Neural cell (in vitro differentiated cells): Measurements from ENCODE around the gene MAOB. TPM values are rescaled to one million over a fixed set of nuclear protein-coding genes. Genes with fewer than 3 reads are reported as not detected.

ENCODE experiments used
- H2AFZ ChIP-seq: fragments of 200-600, 300-800 bp; sonication (generic), shearing (Covaris generic); 2 replicates; pipeline ENCODE4 v1.6.0; 2014; ENCODE audit warnings: low read depth, mild to moderate bottlenecking, antibody characterized with exemption, low read length, moderate library complexity
- H3F3A ChIP-seq: fragments of 200-600 bp; shearing (Covaris generic); 2 replicates; pipeline ENCODE4 v1.6.1; 2016; ENCODE audit warnings: mild to moderate bottlenecking, moderate library complexity, mixed read lengths, antibody characterized with exemption, low read length; ENCODE audit not compliant: insufficient read depth, poor library complexity, severe bottlenecking
- H3K27ac ChIP-seq: fragments of 200-600, 300-800 bp; sonication (generic), shearing (Covaris generic); 2 replicates; pipeline ENCODE4 v1.5.1; 2014; ENCODE audit warnings: mild to moderate bottlenecking, low read length, moderate library complexity
- H3K27me3 ChIP-seq: fragments of 300-800, 200-600 bp; sonication (generic), shearing (Covaris generic); 2 replicates; pipeline ENCODE4 v1.6.0; 2014; ENCODE audit warnings: mild to moderate bottlenecking, low read depth, low read length, moderate library complexity; ENCODE audit not compliant: insufficient read depth
- H3K36me3 ChIP-seq: fragments of 300-800, 200-600 bp; sonication (generic), shearing (Covaris generic); 2 replicates; pipeline ENCODE4 v1.5.1; 2014; ENCODE audit warnings: mild to moderate bottlenecking, antibody characterized with exemption, low read length, moderate library complexity; ENCODE audit not compliant: insufficient read depth
- H3K4me2 ChIP-seq: fragments of 300-800, 200-600 bp; sonication (generic), shearing (Covaris generic); 2 replicates; pipeline ENCODE4 v1.6.0; 2014; ENCODE audit warnings: mild to moderate bottlenecking, low read length
- H3K4me3 ChIP-seq: fragments of 300-800, 200-600 bp; sonication (generic), shearing (Covaris generic); 2 replicates; pipeline ENCODE4 v1.5.1; 2014; ENCODE audit warnings: mild to moderate bottlenecking, low read length, moderate library complexity
- H3K79me2 ChIP-seq: fragments of 200-600 bp; shearing (Covaris generic); replicated peaks from 2 replicates; pipeline ENCODE4 v1.6.0; 2014; ENCODE audit warnings: mild to moderate bottlenecking, low read length, moderate library complexity; ENCODE audit not compliant: insufficient read depth
- H3K9ac ChIP-seq: fragments of 300-800, 200-600 bp; sonication (generic), shearing (Covaris generic); 2 replicates; pipeline ENCODE4 v1.6.1; 2016; ENCODE audit warnings: mild to moderate bottlenecking, low read length, mixed read lengths
- H3K9me2 ChIP-seq: fragments of 200-600 bp; shearing (Covaris generic); 2 replicates; pipeline ENCODE4 v1.6.1; 2016; ENCODE audit warnings: mild to moderate bottlenecking, low read length, mixed read lengths; ENCODE audit not compliant: insufficient read depth
- H3K9me3 ChIP-seq: fragments of 200-600, 300-800 bp; sonication (generic), shearing (Covaris generic); 2 replicates; pipeline ENCODE4 v1.6.1; 2016; ENCODE audit warnings: mild to moderate bottlenecking, mixed run types, low read length, moderate library complexity, mixed read lengths
- H4K20me1 ChIP-seq: fragments of 200-600 bp; shearing (Covaris generic); 2 replicates; pipeline ENCODE4 v1.6.1; 2016; ENCODE audit warnings: mild to moderate bottlenecking, mixed run types; ENCODE audit not compliant: insufficient read depth
- CTCF ChIP-seq: fragments of 450-650 bp; IDR thresholded peaks from 2 replicates; pipeline ENCODE4 v1.5.1; 2014; ENCODE audit warnings: antibody characterized with exemption, mild to moderate bottlenecking, moderate library complexity; ENCODE audit not compliant: poor library complexity, severe bottlenecking
- EP300 ChIP-seq: fragments of 450-650 bp; conservative IDR thresholded peaks from 2 replicates; pipeline ENCODE4 v1.6.1; 2014; ENCODE audit warnings: antibody characterized with exemption, mild to moderate bottlenecking, moderate library complexity; ENCODE audit not compliant: poor library complexity, severe bottlenecking
- EZH2 ChIP-seq: fragments of 200-600, 300-800 bp; shearing (Covaris generic), sonication (generic); IDR thresholded peaks from 2 replicates; pipeline ENCODE4 v1.6.1; 2014; ENCODE audit warnings: antibody characterized with exemption, low read length, borderline replicate concordance, mild to moderate bottlenecking; ENCODE audit not compliant: insufficient read depth, poor library complexity, severe bottlenecking
- MXI1 ChIP-seq: fragments of 450-650 bp; conservative IDR thresholded peaks from 2 replicates; pipeline ENCODE4 v1.6.1; 2014; ENCODE audit warnings: antibody characterized with exemption, mild to moderate bottlenecking; ENCODE audit not compliant: poor library complexity, severe bottlenecking
- POLR2AphosphoS5 ChIP-seq: IDR thresholded peaks from 2 replicates; pipeline ENCODE4 v1.6.1; 2012
- RAD21 ChIP-seq: fragments of 450-650 bp; conservative IDR thresholded peaks from 2 replicates; pipeline ENCODE4 v1.6.1; 2014; ENCODE audit warnings: antibody characterized with exemption, mild to moderate bottlenecking, moderate library complexity
- SMC3 ChIP-seq: fragments of 450-650 bp; conservative IDR thresholded peaks from 2 replicates; pipeline ENCODE4 v1.6.1; 2014; ENCODE audit warnings: antibody characterized with exemption, mild to moderate bottlenecking, moderate library complexity; ENCODE audit not compliant: poor library complexity
- TAF1 ChIP-seq: IDR thresholded peaks from 2 replicates; pipeline ENCODE4 v1.6.1; 2012; ENCODE audit warnings: low read depth
- polyA plus RNA-seq: library from polyadenylated mRNA; depleted of rRNA; stranded (reverse); fragments of >200 nt; gene quantifications from 2 replicates; pipeline ENCODE4 v1.2.3, GENCODE V29; 2014
- TF ChIP-seq, protein P1 (sequence below): IDR thresholded peaks from 2 replicates; pipeline ENCODE4 v1.6.1; 2012; ENCODE audit warnings: borderline replicate concordance

Gene MAOB
- polyA plus RNA-seq, 1 donor from 2014 or later, result not detected

- Histone ChIP-seq H3K9ac (no peak overlapping the region), H3K4me3 (no peak overlapping the region), H3F3A (no peaks in the 10 kb centered on the region), H3K27me3 (no peaks in the 10 kb centered on the region), H3K36me3 (no peaks in the 10 kb centered on the region), H3K4me2 (no peak overlapping the region), H4K20me1 (no peaks in the 10 kb centered on the region), H3K79me2 (no peaks in the 10 kb centered on the region), H3K27ac (no peak overlapping the region), H2AFZ (no peak overlapping the region), H3K9me3 (no peaks in the 10 kb centered on the region), H3K9me2 (no peaks in the 10 kb centered on the region)
- TF ChIP-seq EP300, result no peak
- TF ChIP-seq TAF1, result no peak
- TF ChIP-seq, protein P1, sequence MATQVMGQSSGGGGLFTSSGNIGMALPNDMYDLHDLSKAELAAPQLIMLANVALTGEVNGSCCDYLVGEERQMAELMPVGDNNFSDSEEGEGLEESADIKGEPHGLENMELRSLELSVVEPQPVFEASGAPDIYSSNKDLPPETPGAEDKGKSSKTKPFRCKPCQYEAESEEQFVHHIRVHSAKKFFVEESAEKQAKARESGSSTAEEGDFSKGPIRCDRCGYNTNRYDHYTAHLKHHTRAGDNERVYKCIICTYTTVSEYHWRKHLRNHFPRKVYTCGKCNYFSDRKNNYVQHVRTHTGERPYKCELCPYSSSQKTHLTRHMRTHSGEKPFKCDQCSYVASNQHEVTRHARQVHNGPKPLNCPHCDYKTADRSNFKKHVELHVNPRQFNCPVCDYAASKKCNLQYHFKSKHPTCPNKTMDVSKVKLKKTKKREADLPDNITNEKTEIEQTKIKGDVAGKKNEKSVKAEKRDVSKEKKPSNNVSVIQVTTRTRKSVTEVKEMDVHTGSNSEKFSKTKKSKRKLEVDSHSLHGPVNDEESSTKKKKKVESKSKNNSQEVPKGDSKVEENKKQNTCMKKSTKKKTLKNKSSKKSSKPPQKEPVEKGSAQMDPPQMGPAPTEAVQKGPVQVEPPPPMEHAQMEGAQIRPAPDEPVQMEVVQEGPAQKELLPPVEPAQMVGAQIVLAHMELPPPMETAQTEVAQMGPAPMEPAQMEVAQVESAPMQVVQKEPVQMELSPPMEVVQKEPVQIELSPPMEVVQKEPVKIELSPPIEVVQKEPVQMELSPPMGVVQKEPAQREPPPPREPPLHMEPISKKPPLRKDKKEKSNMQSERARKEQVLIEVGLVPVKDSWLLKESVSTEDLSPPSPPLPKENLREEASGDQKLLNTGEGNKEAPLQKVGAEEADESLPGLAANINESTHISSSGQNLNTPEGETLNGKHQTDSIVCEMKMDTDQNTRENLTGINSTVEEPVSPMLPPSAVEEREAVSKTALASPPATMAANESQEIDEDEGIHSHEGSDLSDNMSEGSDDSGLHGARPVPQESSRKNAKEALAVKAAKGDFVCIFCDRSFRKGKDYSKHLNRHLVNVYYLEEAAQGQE, result no peak
- no peak for TF ChIP-seq RAD21
- TF ChIP-seq CTCF, result no peak
- TF ChIP-seq SMC3, result no peak
- TF ChIP-seq MXI1, result no peak
- no peak for TF ChIP-seq EZH2
- TF ChIP-seq POLR2AphosphoS5, result no peak
Observed at GRCh38 chrX:43731086-43731485, 151.2 kb downstream of the MAOB start.

- Histone ChIP-seq H3K9me2 (no peaks in the 10 kb centered on the region), H4K20me1 (no peaks in the 10 kb centered on the region), H3K4me3 (no peak overlapping the region), H3K27ac (no peak overlapping the region), H3F3A (no peaks in the 10 kb centered on the region), H2AFZ (no peak overlapping the region), H3K9ac (no peak overlapping the region), H3K9me3 (no peaks in the 10 kb centered on the region), H3K36me3 (no peaks in the 10 kb centered on the region), H3K4me2 (no peak overlapping the region), H3K27me3 (no peaks in the 10 kb centered on the region), H3K79me2 (no peaks in the 10 kb centered on the region)
- TF ChIP-seq TAF1 (no peak), RAD21 (no peak), MXI1 (no peak), POLR2AphosphoS5 (no peak), EP300 (no peak), EZH2 (no peak), SMC3 (no peak), CTCF (no peak)
- TF ChIP-seq, protein P1, result no peak
Observed at GRCh38 chrX:43728966-43729365, 153.3 kb downstream of the MAOB start.
